Hematopoietic multipotent progenitor cell treated with erythropoietin and hydrocortisone succinate and interleukin-3 and kit ligand, for 6 days (in vitro differentiated cells): ENCODE data around the gene GSTO2.

ENCODE experiments used
- DNase-seq: peaks from one replicate; pipeline ENCODE4 v3.0.0-alpha.2; 2015

GSTO2 gene

DNA sequence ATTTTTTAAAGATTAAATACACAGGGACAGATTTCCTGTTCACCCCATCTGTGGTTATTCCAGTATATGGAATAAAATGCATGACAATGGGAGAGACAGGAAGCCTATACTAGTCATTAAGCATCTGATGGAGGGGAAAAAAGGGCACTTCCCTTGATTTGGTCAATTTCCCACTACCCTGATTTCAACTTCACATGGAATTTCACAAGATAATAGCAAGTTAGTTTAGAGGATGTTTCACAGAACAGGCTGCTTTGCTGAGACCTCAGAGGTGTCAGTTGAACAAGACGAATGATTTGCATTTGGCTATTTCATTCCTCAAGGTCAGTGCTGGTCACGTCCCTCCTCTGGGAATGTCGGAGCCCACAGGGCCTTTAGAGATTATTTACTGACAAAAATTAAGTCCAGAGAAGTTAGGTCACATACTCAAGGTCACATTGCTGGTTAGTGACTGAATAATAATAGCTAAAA lies 74.0 kb downstream of the GSTO2 start:
- no peak for DNase-seq

DNA sequence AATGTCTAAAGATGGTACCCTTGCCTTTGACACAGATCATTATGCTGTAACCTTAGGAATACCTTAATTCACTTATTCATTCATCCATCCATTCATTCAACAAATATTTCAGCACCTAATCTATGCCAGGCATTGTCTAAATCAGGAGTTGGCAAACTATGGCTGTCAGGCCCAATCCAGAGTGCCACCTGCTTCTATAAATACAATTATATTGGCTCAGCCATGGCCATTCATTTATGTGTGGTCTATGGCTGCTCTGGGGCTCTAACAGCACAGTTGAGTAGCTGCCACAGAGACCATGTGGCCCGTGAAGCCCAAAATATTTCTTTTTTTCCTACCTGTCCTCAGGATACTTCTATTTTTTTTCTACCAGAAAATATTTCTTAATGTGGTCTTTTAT lies 75.2 kb downstream of the GSTO2 start:
- no peak for DNase-seq

DNA sequence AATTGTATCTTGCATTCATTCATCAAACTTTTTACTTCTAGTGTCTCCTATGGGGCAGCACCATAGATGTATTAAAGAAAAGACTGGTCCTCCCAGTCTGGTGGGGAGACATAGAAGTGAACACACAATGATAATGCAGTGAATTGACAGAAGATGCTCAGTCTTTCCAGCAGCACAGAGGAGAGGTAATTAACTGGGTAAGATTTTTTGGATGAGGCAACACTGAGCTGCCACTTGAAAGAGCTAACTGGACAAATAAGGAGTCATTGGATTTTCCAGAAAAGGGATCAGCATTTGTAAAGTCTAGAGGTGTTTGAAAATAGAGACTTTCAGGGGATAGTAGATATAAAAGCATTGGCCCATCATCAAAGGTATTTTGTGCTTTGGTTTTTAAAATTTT lies 76.5 kb downstream of the GSTO2 start:
- no peak for DNase-seq

DNA sequence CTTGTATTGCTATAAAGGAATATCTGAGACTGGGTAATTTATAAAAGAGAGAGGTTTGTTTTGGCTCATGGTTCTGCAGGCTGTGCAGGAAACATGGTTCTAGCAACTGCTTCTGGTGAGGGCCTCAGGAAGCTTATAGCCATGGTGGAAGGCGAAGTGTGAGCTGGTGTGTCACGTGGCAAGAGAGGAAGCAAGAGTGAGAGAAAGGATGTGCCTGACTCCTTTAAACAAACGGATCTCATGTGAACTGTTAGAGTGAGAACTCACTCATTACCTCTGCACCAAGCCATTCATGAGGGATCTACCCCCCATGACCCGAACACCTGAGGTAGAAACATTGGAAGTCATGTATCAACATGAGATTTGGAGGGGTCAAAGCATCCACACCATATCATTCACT lies 77.0 kb downstream of the GSTO2 start:
- no peak for DNase-seq

DNA sequence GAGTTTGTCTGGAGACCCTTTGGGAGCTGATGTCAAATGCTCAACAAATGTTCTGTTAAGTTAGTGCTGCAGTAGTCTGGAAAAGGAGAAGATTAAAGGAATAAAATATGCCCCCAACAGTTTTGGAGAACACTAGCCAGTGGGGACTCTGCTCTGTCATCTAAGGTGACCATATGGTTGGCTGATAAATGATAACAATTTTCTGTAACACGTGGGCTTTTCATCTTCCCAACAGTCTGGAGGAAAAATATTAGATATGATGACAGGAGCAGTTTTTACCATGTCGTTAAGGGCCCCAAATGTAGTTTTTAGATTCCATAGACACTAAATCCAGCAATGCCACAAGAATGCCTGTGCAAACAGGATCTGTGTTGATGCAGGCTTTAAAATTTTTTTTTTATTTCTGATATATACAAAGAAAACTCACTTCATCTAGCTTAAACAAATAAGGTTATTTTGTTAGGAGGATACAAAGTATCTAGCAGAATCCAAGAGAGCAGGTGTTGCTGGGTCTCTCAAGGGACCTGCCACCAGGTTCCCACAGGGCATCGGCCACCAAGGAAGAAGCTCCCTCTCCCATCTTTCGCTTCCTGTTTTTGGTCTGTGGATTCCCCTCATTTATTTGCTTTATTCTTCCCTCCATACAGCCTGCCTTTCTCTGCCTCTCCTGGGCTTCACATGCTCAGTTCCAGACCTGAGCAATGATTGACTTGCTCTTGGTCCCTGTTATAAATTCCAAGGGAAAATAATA lies 78.5 kb downstream of the GSTO2 start:
- peak; percentile 54 for DNase-seq

DNA sequence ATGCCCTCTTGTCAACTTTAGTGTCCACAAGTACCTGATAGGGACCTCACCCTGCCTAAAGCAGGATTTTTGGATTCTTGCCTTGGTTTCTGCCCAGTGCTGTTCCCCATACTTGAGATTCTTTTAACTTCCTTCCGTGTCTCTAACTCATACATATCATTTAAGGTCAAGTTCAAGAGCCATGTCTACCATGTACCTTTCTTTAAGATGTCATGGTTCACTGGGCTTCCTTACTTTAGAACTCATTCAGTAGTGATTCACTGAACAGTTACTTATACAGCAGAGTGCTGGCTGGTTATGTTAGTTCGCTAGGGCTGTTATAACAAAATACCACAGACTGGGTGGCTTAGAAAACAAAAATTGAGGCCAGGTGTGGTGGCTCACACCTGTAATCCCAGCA lies 79.6 kb downstream of the GSTO2 start:
- no peak for DNase-seq

DNA sequence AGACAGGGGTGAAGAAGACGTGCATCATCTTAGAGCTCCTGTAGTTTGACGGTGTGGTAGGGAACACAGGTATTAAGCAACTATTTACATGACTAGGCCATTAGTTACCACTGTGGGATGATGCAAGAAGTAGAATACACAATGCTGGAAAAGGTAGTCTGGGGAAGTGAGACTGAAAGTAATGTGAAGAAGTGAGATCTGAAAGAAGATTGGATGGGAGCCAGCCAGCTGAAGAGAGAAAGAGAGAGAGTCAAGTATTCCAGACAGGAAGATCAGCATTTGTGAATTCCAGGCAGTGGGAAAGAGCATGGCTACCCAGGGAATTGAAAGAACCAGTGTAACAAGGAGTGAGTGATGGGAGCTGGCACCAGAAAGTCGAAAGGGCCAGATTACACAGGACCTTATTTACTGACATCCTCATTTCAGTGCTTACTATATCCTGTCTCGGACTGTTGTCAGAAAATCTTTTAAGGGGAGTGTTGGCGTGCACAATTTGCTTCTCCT lies 80.7 kb downstream of the GSTO2 start:
- DNase-seq = peak; percentile 51

DNA sequence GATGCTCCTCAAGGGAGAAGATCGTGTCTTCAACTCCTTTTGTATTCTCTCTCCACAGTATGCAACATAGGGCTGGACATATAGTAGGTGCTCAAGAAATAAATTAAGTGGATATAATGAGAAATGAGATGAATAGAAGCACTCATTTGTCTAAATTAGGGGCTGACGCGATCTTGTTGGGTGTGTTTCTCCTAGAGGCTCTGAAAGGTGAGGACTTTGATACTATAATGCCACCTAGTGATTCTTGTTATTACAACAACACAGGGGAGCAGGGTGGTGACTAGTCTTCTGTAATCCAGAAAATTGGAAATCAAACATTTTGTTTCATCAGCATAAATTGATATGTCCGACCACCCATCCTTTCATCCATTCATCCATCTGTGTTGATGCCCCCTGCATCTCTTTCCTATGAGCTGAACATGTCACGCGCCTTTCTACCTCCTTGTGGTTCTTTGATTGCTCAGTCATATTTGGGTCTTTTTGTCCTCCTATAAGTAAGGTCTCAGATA lies 81.2 kb downstream of the GSTO2 start:
- DNase-seq = peak; percentile 92

DNA sequence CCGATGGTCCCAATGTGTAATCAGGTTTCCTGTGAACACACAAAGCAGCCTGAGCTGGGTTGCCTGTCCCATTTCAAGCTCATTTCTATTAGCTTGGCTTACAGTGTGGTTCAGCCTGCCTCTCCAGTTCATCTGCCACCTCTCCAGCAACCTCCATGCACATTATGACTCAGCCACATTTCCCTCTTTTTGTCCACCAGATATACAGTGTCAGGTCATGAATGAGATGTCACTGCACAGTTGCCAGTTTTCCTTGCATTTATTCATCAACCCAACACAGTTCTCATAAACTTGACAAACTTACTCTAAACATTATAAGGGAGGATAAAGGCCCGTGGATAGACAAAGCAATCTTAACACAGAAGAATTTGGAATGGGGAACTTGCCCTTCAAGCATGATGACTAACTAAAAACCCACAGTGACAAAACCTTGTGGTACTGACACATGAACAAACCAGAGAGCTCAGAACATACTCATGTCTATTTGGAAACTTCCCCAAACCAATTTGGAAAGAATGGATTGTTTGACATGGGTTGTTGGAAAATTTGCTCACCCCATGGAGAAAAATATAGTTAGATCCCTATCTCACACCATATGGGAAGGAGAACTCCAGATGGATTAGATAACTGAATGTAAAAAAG lies 82.2 kb downstream of the GSTO2 start:
- DNase-seq = peak; percentile 73

DNA sequence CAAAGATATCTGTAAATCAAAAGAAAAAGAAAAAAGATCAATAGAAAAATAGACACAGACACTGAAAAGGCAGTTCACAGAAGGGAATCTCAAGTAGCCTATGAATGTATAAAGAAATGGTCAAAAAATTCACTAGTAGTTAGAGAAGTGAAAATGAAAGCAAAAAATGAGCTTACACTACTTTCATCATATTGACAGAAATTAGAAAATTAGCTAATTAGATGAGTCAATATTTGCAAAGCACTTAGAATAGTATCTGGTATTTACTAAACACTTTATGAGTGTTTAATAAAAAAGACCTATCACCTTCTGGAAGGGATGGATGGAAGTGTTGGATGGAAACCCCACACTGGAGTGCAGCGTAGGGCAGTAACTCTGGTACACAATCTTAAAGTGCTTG lies 82.9 kb downstream of the GSTO2 start:
- no peak for DNase-seq

DNA sequence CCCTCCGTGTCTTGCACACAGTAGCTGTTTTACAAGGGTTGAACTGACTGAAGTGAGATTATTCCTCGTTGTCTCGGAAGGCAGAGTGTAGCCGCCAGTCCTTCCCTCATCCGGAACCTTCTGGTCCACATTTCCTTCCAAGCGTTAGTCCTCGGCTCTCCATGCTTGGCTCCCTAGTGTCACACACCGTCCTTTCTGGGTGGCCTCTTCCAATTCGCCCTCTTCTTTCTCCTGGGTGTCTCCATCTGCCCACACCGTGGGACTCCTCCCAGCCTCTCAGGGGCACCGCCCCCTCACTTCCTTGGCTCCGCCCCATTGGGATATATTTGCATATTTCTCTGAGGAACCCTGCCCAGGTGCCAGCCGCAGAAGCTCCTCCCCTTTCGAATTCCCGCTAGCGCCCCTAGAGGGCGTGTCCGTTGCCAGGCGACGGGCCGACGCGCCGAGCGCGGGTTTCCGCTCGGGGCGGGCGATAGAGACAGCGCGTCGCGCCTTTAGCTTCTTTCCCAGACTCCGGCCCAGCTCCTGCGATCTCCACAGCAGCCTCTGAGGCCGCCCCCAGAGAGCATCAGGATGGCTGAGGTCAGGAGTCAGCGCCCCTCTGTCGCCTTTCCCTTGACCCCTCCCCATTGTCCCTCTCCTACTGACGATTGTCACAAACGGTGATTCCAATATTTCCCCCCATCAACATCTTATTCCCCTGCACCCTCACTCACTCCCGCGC lies 84.5 kb downstream of the GSTO2 start, which contains the start of gene CFAP58:
CFAP58 (plus strand) TSS at position 509 of the 724 bp plus-strand sequence; CDS start at position 574, 65 bp downstream.
- peak; percentile 98 for DNase-seq
